8988T (cell line): ENCODE results near the gene NEUROG2.

Experiments
- DNase-seq: peaks from one replicate; pipeline ENCODE4 v3.0.0; 2011

The NEUROG2 gene

GRCh38 chr4:112473985-112474384, 42.0 kb downstream of the NEUROG2 start:
- DNase-seq = no peak

GRCh38 chr4:112472318-112472717, 43.7 kb downstream of the NEUROG2 start:
- DNase-seq = no peak
